ENCODE data around the gene MERTK. TPM values are rescaled to one million over a fixed set of nuclear protein-coding genes. Genes with fewer than 3 reads are reported as not detected.
"Not testable (repeated sequence)": the region's sequence is repeated elsewhere in the genome, so short reads cannot be mapped to it uniquely, and the experiment has no call there.

MERTK gene
- total RNA-seq, 1 donor from 2014 or later: 4.2 TPM

DNA sequence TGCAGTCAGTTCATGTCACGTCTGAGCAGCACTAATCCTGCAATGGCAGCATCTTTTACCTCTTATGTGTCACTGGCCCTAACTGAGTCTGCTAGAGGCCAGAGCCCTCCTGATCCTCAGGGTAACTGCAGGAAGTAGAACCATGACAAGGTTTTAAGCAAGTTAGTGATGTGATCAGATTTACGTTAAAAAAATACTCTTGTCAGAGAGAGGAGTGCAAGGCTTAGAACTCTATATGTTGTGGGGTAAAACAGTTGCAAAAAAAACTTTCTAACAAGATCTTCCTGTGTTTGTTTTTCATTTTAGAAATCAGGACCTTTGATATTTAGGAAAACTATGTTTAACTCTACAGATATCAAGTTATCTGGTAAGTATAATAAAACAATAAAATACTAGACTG lies 161.3 kb downstream of the MERTK start:
- Histone ChIP-seq H3K9me3 (ENCODE audit: control insufficient read depth in 3 of 3, low read length in 3 of 3) (no peaks in the 10 kb centered on the region), H3K4me3 (ENCODE audit: low read length in 3 of 3) (no peak overlapping the region), H3K36me3 (ENCODE audit: control insufficient read depth in 3 of 3, insufficient read depth in 3 of 3, low read length in 3 of 3) (peaks cover 3 to 10% (median 10%) of the 10 kb centered on the region in 3 donors), H3K27ac (ENCODE audit: low read depth, low read length) (no peak overlapping the region), H3K27me3 (ENCODE audit: control insufficient read depth in 3 of 3, insufficient read depth in 3 of 3, low read length in 3 of 3) (no peaks in the 10 kb centered on the region), H3K4me1 (ENCODE audit: control insufficient read depth in 3 of 3, insufficient read depth in 3 of 3, low read length in 3 of 3) (peaks cover 6 to 20% (median 16%) of the 10 kb centered on the region in 3 donors), H3K9ac (ENCODE audit: low read depth in 1 of 3, low read length in 3 of 3) (no peak overlapping the region)

DNA sequence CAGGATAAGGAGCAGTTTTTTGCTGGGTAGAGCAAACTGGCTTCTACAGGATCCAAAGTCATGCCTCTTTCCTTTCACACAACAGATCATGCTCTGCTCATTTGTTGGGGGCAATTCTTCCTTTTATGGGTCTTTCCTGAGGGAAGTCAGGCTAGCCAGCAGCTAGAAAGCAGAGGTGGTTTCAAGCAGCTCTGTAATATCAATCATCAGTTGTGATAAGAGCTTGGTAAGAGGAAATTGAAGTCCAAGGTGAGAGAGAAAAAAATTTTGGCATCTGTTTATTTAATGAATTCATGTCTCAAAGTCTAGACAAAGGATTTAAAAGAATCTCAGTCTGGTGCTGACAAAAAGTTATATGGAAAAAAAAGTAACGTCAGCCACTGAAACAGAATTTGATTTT lies 162.9 kb downstream of the MERTK start:
- H3K27me3 ChIP-seq (ENCODE audit: control insufficient read depth in 3 of 3, insufficient read depth in 3 of 3, low read length in 3 of 3): no peaks in the 10 kb centered on the region
- H3K9ac ChIP-seq (ENCODE audit: low read depth in 1 of 3, low read length in 3 of 3): no peak overlapping the region
- H3K9me3 ChIP-seq (ENCODE audit: control insufficient read depth in 3 of 3, low read length in 3 of 3): no peaks in the 10 kb centered on the region
- H3K4me3 ChIP-seq (ENCODE audit: low read length in 3 of 3): no peak overlapping the region
- H3K27ac ChIP-seq (ENCODE audit: low read depth, low read length): no peak overlapping the region
- peaks cover 3 to 11% (median 10%) of the 10 kb centered on the region in 3 donors for H3K36me3 ChIP-seq (ENCODE audit: control insufficient read depth in 3 of 3, insufficient read depth in 3 of 3, low read length in 3 of 3)
- peaks cover 6 to 13% (median 10%) of the 10 kb centered on the region in 3 donors for H3K4me1 ChIP-seq (ENCODE audit: control insufficient read depth in 3 of 3, insufficient read depth in 3 of 3, low read length in 3 of 3)

DNA sequence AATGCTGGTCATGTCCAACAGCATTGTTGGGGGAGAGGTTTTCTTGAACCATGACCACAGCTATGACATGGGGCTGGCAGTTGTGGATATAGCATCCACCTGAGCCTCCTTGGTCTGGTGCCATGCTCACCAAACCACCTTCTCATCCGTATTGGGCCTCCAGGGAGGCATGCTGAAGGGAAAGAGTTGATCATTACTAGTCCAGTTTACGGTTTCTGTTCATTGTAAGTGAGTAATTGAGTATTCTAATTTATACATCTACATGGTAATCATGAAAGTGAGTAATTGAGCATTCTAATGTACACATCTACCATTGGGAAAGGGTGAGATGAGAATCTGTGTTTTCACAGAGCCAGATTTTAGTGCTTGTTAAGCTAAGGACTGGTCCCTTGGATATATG lies 163.4 kb downstream of the MERTK start:
- Histone ChIP-seq H3K27ac (ENCODE audit: low read depth, low read length) (no peak overlapping the region), H3K27me3 (ENCODE audit: control insufficient read depth in 3 of 3, insufficient read depth in 3 of 3, low read length in 3 of 3) (no peaks in the 10 kb centered on the region), H3K4me1 (ENCODE audit: control insufficient read depth in 3 of 3, insufficient read depth in 3 of 3, low read length in 3 of 3) (peaks cover 6 to 11% (median 7%) of the 10 kb centered on the region in 3 donors), H3K4me3 (ENCODE audit: low read length in 3 of 3) (no peak overlapping the region), H3K9ac (ENCODE audit: low read depth in 1 of 3, low read length in 3 of 3) (no peak overlapping the region), H3K36me3 (ENCODE audit: control insufficient read depth in 3 of 3, insufficient read depth in 3 of 3, low read length in 3 of 3) (peaks cover 3 to 13% (median 10%) of the 10 kb centered on the region in 3 donors), H3K9me3 (ENCODE audit: control insufficient read depth in 3 of 3, low read length in 3 of 3) (no peaks in the 10 kb centered on the region)

DNA sequence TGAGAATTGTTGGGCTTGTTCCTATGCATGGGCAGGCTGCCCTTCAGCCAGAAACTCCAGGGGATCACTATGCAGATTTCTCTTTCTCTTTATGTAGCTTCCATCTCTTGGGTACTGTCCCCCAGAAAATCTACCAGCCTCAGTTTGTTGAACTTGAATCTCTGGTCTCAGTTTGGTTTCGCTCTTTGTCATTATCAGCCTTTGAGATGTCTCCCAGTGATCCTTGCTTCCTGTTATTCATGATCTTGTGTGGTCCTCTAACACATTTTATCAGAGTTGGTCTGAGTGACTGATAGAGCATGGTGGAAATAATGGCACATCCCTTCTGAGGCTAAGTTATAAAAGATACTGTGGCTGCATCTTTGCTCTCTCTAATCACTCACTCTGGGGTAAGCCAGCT lies 164.5 kb downstream of the MERTK start:
- Histone ChIP-seq H3K36me3 (ENCODE audit: control insufficient read depth in 3 of 3, insufficient read depth in 3 of 3, low read length in 3 of 3) (peaks cover 6 to 16% (median 16%) of the 10 kb centered on the region in 3 donors), H3K9ac (ENCODE audit: low read depth in 1 of 3, low read length in 3 of 3) (no peak overlapping the region), H3K9me3 (ENCODE audit: control insufficient read depth in 3 of 3, low read length in 3 of 3) (no peaks in the 10 kb centered on the region), H3K4me3 (ENCODE audit: low read length in 3 of 3) (no peak overlapping the region), H3K27ac (ENCODE audit: low read depth, low read length) (no peak overlapping the region), H3K27me3 (ENCODE audit: control insufficient read depth in 3 of 3, insufficient read depth in 3 of 3, low read length in 3 of 3) (no peaks in the 10 kb centered on the region), H3K4me1 (ENCODE audit: control insufficient read depth in 3 of 3, insufficient read depth in 3 of 3, low read length in 3 of 3) (peaks cover 0 to 6% (median 0%) of the 10 kb centered on the region in 3 donors)

DNA sequence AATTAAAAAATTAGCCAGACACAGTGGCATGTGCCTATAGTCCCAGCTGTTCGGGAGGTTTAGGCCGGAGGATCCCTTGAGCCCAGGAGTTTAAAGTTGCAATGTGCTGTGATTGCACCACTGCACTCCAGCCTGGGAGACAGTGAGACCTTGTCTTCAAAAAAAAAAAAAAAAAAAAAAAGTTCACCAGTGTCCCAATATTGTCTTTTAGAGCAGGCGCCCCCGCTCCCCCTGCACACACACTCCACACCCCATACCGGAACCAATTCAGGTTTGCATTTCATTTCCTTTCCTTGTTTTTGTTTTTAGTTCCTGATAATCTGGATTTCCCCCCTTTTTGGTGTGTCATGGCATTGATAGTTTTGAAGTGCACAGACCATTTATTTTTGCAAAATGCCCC lies 167.1 kb downstream of the MERTK start:
- H3K9ac ChIP-seq (ENCODE audit: low read depth in 1 of 3, low read length in 3 of 3): no peak overlapping the region

DNA sequence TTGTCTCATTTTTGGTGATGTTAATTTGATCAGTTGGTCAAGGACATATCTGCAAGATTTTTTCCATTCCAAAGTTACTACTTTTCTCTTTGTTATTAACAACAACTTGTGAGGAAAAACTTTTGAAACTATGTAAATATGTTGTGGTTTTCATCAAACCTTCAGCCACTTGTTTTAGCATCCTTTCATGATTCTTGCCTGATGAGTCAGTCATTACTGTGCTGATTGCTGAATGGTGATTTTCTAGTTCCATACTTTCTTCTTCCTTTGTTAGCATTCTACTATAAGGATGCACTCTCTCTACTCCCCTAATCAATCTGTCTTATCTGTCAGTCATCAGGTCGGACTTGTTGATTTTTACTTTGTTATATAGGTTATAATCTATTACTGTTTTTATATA lies 167.6 kb downstream of the MERTK start:
- H3K27ac ChIP-seq (ENCODE audit: low read depth, low read length): no peak overlapping the region
- no peak overlapping the region for H3K9ac ChIP-seq (ENCODE audit: low read depth in 1 of 3, low read length in 3 of 3)
- no peaks in the 10 kb centered on the region for H3K9me3 ChIP-seq (ENCODE audit: control insufficient read depth in 3 of 3, low read length in 3 of 3)
- no peaks in the 10 kb centered on the region for H3K27me3 ChIP-seq (ENCODE audit: control insufficient read depth in 3 of 3, insufficient read depth in 3 of 3, low read length in 3 of 3)
- H3K4me3 ChIP-seq (ENCODE audit: low read length in 3 of 3): no peak overlapping the region
- peaks cover 0 to 4% (median 0%) of the 10 kb centered on the region in 3 donors for H3K4me1 ChIP-seq (ENCODE audit: control insufficient read depth in 3 of 3, insufficient read depth in 3 of 3, low read length in 3 of 3)
- peaks cover 6 to 16% (median 13%) of the 10 kb centered on the region in 3 donors for H3K36me3 ChIP-seq (ENCODE audit: control insufficient read depth in 3 of 3, insufficient read depth in 3 of 3, low read length in 3 of 3)

More for the DNA sequence above, 167.1 kb downstream of the MERTK start:
- Histone ChIP-seq H3K27me3 (ENCODE audit: control insufficient read depth in 3 of 3, insufficient read depth in 3 of 3, low read length in 3 of 3) (no peaks in the 10 kb centered on the region), H3K4me3 (ENCODE audit: low read length in 3 of 3) (no peak overlapping the region), H3K9me3 (ENCODE audit: control insufficient read depth in 3 of 3, low read length in 3 of 3) (no peaks in the 10 kb centered on the region), H3K36me3 (ENCODE audit: control insufficient read depth in 3 of 3, insufficient read depth in 3 of 3, low read length in 3 of 3) (peaks cover 6 to 16% (median 13%) of the 10 kb centered on the region in 3 donors), H3K4me1 (ENCODE audit: control insufficient read depth in 3 of 3, insufficient read depth in 3 of 3, low read length in 3 of 3) (peaks cover 0 to 4% (median 0%) of the 10 kb centered on the region in 3 donors), H3K27ac (ENCODE audit: low read depth, low read length) (no peak overlapping the region)

DNA sequence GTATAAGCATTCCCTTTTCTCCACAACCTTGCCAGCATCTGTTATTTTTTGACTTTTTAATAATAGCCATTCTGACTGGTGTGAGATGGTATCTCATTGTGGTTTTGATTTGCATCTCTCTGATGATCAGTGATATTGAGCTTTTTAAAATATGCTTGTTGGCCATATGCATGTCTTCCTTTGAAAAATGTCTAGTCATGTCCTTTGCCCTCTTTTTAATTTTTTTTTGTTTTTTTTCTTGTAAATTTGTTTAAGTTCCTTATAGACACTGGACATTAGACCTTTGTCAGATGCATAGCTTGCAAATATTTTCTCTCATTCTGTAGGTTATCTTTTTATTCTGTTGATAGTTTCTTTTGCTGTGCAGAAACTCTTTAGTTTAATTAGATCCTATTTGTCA lies 171.4 kb downstream of the MERTK start:
- not testable (repeated sequence) for H3K9ac ChIP-seq (ENCODE audit: low read depth in 1 of 3, low read length in 3 of 3); H3K27me3 ChIP-seq (ENCODE audit: control insufficient read depth in 3 of 3, insufficient read depth in 3 of 3, low read length in 3 of 3); H3K27ac ChIP-seq (ENCODE audit: low read depth, low read length); H3K4me3 ChIP-seq (ENCODE audit: low read length in 3 of 3); H3K36me3 ChIP-seq (ENCODE audit: control insufficient read depth in 3 of 3, insufficient read depth in 3 of 3, low read length in 3 of 3); H3K4me1 ChIP-seq (ENCODE audit: control insufficient read depth in 3 of 3, insufficient read depth in 3 of 3, low read length in 3 of 3); H3K9me3 ChIP-seq (ENCODE audit: control insufficient read depth in 3 of 3, low read length in 3 of 3)

DNA sequence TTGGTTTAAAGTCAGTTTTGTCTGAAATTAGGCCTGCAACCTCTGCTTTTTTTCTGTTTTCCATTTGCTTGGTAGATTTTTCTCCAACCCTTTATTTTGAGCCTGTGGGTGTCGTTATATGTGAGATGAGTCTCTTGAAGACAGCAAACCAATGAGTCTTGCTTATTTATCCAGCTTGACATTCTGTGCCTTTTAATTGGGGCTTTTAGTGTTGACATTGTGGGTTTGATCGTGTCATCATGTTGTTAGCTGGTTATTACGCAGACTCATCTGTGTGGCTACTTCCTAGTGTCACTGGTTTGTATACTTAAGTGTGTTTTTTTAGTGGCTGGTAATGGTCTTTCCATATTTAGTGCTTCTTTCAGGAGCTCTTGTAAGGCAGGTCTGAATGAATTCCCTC lies 175.5 kb downstream of the MERTK start:
- peaks cover 3 to 6% (median 3%) of the 10 kb centered on the region in 3 donors for H3K36me3 ChIP-seq (ENCODE audit: control insufficient read depth in 3 of 3, insufficient read depth in 3 of 3, low read length in 3 of 3)
- no peaks in the 10 kb centered on the region for H3K27me3 ChIP-seq (ENCODE audit: control insufficient read depth in 3 of 3, insufficient read depth in 3 of 3, low read length in 3 of 3)

DNA sequence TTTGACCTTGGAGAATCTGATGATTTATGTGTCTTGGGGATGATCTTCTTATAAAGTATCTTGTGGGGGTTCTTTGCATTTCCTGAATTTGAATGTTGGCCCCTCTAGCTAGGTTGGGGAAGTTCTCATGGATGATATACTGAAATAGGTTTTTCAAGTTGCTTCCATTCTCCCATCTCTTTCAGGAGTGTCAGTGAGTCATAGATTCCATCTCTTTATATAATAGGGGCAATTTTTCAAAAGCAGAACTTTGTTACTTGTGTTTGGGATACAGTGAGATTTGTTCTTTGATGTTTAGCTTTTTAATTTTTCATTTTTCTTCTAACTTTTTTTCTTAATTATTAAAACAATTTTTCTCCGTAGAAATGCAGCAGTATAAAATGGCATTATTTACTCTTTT lies 176.1 kb downstream of the MERTK start:
- H3K36me3 ChIP-seq (ENCODE audit: control insufficient read depth in 3 of 3, insufficient read depth in 3 of 3, low read length in 3 of 3): peaks cover 3 to 6% (median 3%) of the 10 kb centered on the region in 3 donors
- no peak overlapping the region for H3K27ac ChIP-seq (ENCODE audit: low read depth, low read length)
- H3K27me3 ChIP-seq (ENCODE audit: control insufficient read depth in 3 of 3, insufficient read depth in 3 of 3, low read length in 3 of 3): no peaks in the 10 kb centered on the region
- H3K9me3 ChIP-seq (ENCODE audit: control insufficient read depth in 3 of 3, low read length in 3 of 3): no peaks in the 10 kb centered on the region
- H3K9ac ChIP-seq (ENCODE audit: low read depth in 1 of 3, low read length in 3 of 3): no peak overlapping the region
- no peaks in the 10 kb centered on the region for H3K4me1 ChIP-seq (ENCODE audit: control insufficient read depth in 3 of 3, insufficient read depth in 3 of 3, low read length in 3 of 3)
- no peak overlapping the region for H3K4me3 ChIP-seq (ENCODE audit: low read length in 3 of 3)

More for the DNA sequence above, 175.5 kb downstream of the MERTK start:
- no peak overlapping the region for H3K4me3 ChIP-seq (ENCODE audit: low read length in 3 of 3)
- no peaks in the 10 kb centered on the region for H3K9me3 ChIP-seq (ENCODE audit: control insufficient read depth in 3 of 3, low read length in 3 of 3)
- no peak overlapping the region for H3K9ac ChIP-seq (ENCODE audit: low read depth in 1 of 3, low read length in 3 of 3)
- H3K4me1 ChIP-seq (ENCODE audit: control insufficient read depth in 3 of 3, insufficient read depth in 3 of 3, low read length in 3 of 3): no peaks in the 10 kb centered on the region
- no peak overlapping the region for H3K27ac ChIP-seq (ENCODE audit: low read depth, low read length)

DNA sequence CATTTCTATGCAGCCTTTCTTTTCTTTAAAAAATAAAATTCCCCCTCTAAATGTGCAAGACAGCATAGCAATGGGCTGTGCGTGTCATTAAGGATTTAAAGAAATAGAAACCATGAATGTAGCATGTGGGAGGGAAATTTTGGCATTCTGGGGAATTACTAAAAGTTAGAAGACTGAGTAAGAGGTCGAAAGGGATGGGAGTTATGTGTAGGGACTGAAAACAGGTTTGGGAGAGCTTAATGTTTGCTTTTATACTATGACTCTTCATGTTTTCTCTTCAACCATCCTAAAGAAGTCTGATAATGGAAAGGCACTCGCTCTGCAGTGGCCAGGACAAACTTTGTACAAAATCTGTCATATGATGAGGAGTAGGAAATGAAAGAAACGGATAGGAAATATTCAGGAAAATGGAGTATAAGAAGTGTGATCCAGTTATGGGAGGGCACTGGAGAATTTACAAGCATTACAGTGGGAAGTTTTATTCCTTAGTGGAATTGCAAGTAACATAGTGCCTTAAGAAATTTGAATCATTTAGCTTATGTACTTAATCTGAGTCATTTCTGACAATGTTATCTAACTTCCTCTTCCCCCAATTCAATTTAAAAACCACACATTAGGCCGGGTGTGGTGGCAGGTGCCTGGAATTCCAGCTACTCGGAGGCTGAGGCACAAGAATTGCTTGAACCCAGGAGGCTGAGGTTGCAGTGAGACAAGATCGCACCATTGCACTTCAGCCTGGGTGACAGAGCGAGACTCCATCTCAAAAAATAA lies 177.3 kb downstream of the MERTK start:
- Histone ChIP-seq H3K27ac (ENCODE audit: low read depth, low read length) (peak overlapping the region; percentile 28), H3K4me1 (ENCODE audit: control insufficient read depth in 3 of 3, insufficient read depth in 3 of 3, low read length in 3 of 3) (no peaks in the 10 kb centered on the region), H3K27me3 (ENCODE audit: control insufficient read depth in 3 of 3, insufficient read depth in 3 of 3, low read length in 3 of 3) (no peaks in the 10 kb centered on the region), H3K9me3 (ENCODE audit: control insufficient read depth in 3 of 3, low read length in 3 of 3) (no peaks in the 10 kb centered on the region), H3K9ac (ENCODE audit: low read depth in 1 of 3, low read length in 3 of 3) (no peak overlapping the region), H3K36me3 (ENCODE audit: control insufficient read depth in 3 of 3, insufficient read depth in 3 of 3, low read length in 3 of 3) (peaks cover 3 to 6% (median 3%) of the 10 kb centered on the region in 3 donors), H3K4me3 (ENCODE audit: low read length in 3 of 3) (no peak overlapping the region)
